Activated CD4-positive, alpha-beta T cell treated with anti-CD3 and anti-CD28 coated beads, Interleukin-2, amount 10 ng/mL, durations not matched to agents 7 days and 5 days (primary cell): ENCODE data around the gene DDX1. TPM values are rescaled to one million over a fixed set of nuclear protein-coding genes. Genes with fewer than 3 reads are reported as not detected.

ENCODE experiments used
- CTCF ChIA-PET: fragments of 350-600 bp; sonication (Branson Sonifier 250); formaldehyde crosslinking; loops from one replicate; lab custom pipeline; 2021; ENCODE audit warnings: antibody characterized with exemption; lab: Charles Lee
- POLR2A ChIA-PET: fragments of 350-600 bp; sonication (Branson Sonifier 250); formaldehyde crosslinking; loops from one replicate; lab custom pipeline; 2021; ENCODE audit warnings: antibody characterized with exemption; lab: Charles Lee
- DNase-seq: peaks from one replicate; pipeline ENCODE4 v3.0.0-alpha.2; 2020
- H3K27ac Mint-ChIP-seq: one replicate; pipeline ENCODE4 v1.8.0; 2021; ENCODE audit warnings: mild to moderate bottlenecking, moderate library complexity, mixed read lengths
- H3K27me3 Mint-ChIP-seq: one replicate; pipeline ENCODE4 v1.8.0; 2021; ENCODE audit warnings: mixed read lengths
- H3K36me3 Mint-ChIP-seq: one replicate; pipeline ENCODE4 v1.8.0; 2021; ENCODE audit warnings: low read depth, mixed read lengths
- H3K4me1 Mint-ChIP-seq: one replicate; pipeline ENCODE4 v1.8.0; 2021; ENCODE audit warnings: mixed read lengths
- H3K4me3 Mint-ChIP-seq: one replicate; pipeline ENCODE4 v1.8.0; 2021; ENCODE audit warnings: mild to moderate bottlenecking, moderate library complexity, mixed read lengths
- H3K9me3 Mint-ChIP-seq: one replicate; pipeline ENCODE4 v1.8.0; 2021; ENCODE audit warnings: mixed read lengths
- total RNA-seq, 2 experiments: library from RNA; stranded (reverse); gene quantifications; one replicate each; pipeline ENCODE4 v1.2.3, GENCODE V29; 2021

DDX1 gene
- total RNA-seq, 2 experiments from 2014 or later, result 64.1 to 65.7 TPM

- H3K4me3 Mint-ChIP-seq, result no peak overlapping the region
- peaks cover 6% of the 10 kb centered on the region for H3K27me3 Mint-ChIP-seq
- no peak overlapping the region for H3K27ac Mint-ChIP-seq
- H3K9me3 Mint-ChIP-seq, result no peaks in the 10 kb centered on the region
- DNase-seq, result no peak
- POLR2A ChIA-PET, result no interaction called here
- H3K4me1 Mint-ChIP-seq, result no peaks in the 10 kb centered on the region
- CTCF ChIA-PET, result no interaction called here
- H3K36me3 Mint-ChIP-seq, result no peaks in the 10 kb centered on the region
Measured at GRCh38 chr2:15664273-15665066, 72.8 kb downstream of the DDX1 start.

- DNase-seq, result no peak
- Mint-ChIP-seq H3K27ac (no peak overlapping the region), H3K4me1 (no peaks in the 10 kb centered on the region), H3K9me3 (no peaks in the 10 kb centered on the region), H3K27me3 (peaks cover 2% of the 10 kb centered on the region), H3K36me3 (no peaks in the 10 kb centered on the region), H3K4me3 (no peak overlapping the region)
- ChIA-PET CTCF (no interaction called here), POLR2A (no interaction called here)
Measured at GRCh38 chr2:15665067-15665942, 73.6 kb downstream of the DDX1 start.

- no peaks in the 10 kb centered on the region for H3K9me3 Mint-ChIP-seq
Measured at GRCh38 chr2:15665943-15666460, 74.3 kb downstream of the DDX1 start.

GRCh38 chr2:15666861-15667808 is 75.5 kb downstream of the DDX1 start:
- ChIA-PET POLR2A (no interaction called here), CTCF (no interaction called here)
- Mint-ChIP-seq H3K4me3 (no peak overlapping the region), H3K36me3 (no peaks in the 10 kb centered on the region), H3K9me3 (no peaks in the 10 kb centered on the region), H3K27ac (no peak overlapping the region), H3K4me1 (no peaks in the 10 kb centered on the region), H3K27me3 (no peaks in the 10 kb centered on the region)
- DNase-seq, result no peak

More at GRCh38 chr2:15665943-15666460, 74.3 kb downstream of the DDX1 start:
- Mint-ChIP-seq H3K4me3 (no peak overlapping the region), H3K27me3 (peaks cover 2% of the 10 kb centered on the region), H3K4me1 (no peaks in the 10 kb centered on the region), H3K36me3 (no peaks in the 10 kb centered on the region), H3K27ac (no peak overlapping the region)
- POLR2A ChIA-PET, result no interaction called here
- DNase-seq, result no peak
- CTCF ChIA-PET, result no interaction called here

GRCh38 chr2:15667809-15668556 is 76.3 kb downstream of the DDX1 start:
- H3K27me3 Mint-ChIP-seq, result no peaks in the 10 kb centered on the region
- no peak overlapping the region for H3K4me3 Mint-ChIP-seq
- H3K27ac Mint-ChIP-seq, result no peak overlapping the region
- no peak for DNase-seq
- no peaks in the 10 kb centered on the region for H3K9me3 Mint-ChIP-seq
- H3K36me3 Mint-ChIP-seq, result no peaks in the 10 kb centered on the region
- H3K4me1 Mint-ChIP-seq, result no peaks in the 10 kb centered on the region
- CTCF ChIA-PET, result no interaction called here
- POLR2A ChIA-PET, result no interaction called here

- POLR2A ChIA-PET, result no interaction called here
- H3K27ac Mint-ChIP-seq, result no peak overlapping the region
- no peaks in the 10 kb centered on the region for H3K36me3 Mint-ChIP-seq
- H3K9me3 Mint-ChIP-seq, result no peaks in the 10 kb centered on the region
- H3K4me1 Mint-ChIP-seq, result no peaks in the 10 kb centered on the region
- CTCF ChIA-PET, result no interaction called here
- DNase-seq, result no peak
- H3K27me3 Mint-ChIP-seq, result no peaks in the 10 kb centered on the region
- H3K4me3 Mint-ChIP-seq, result no peak overlapping the region
Measured at GRCh38 chr2:15668611-15669305, 77.1 kb downstream of the DDX1 start.

GRCh38 chr2:15669375-15669910 is 77.8 kb downstream of the DDX1 start:
- CTCF ChIA-PET, result interaction anchor here (1.0 kb wide), 1 partner anchor 10 kb away, joined by 3 read pairs; no protein-coding TSS in a partner anchor
- no peaks in the 10 kb centered on the region for H3K27me3 Mint-ChIP-seq
- no peaks in the 10 kb centered on the region for H3K4me1 Mint-ChIP-seq
- DNase-seq, result no peak
- no peak overlapping the region for H3K27ac Mint-ChIP-seq
- no peaks in the 10 kb centered on the region for H3K9me3 Mint-ChIP-seq
- POLR2A ChIA-PET, result no interaction called here
- no peak overlapping the region for H3K4me3 Mint-ChIP-seq
- H3K36me3 Mint-ChIP-seq, result no peaks in the 10 kb centered on the region

GRCh38 chr2:15670469-15670868 is 78.8 kb downstream of the DDX1 start:
- ChIA-PET CTCF (interaction anchor here (1.0 kb wide), 1 partner anchor 9 kb away, joined by 3 read pairs; no protein-coding TSS in a partner anchor), POLR2A (no interaction called here)
- no peaks in the 10 kb centered on the region for H3K27me3 Mint-ChIP-seq
- H3K4me3 Mint-ChIP-seq, result no peak overlapping the region
- H3K27ac Mint-ChIP-seq, result no peak overlapping the region
- H3K36me3 Mint-ChIP-seq, result no peaks in the 10 kb centered on the region
- H3K4me1 Mint-ChIP-seq, result no peaks in the 10 kb centered on the region
- DNase-seq, result no peak
- H3K9me3 Mint-ChIP-seq, result no peaks in the 10 kb centered on the region

- no peak overlapping the region for H3K27ac Mint-ChIP-seq
- no peaks in the 10 kb centered on the region for H3K36me3 Mint-ChIP-seq
- ChIA-PET POLR2A (no interaction called here), CTCF (no interaction called here)
- H3K27me3 Mint-ChIP-seq, result no peaks in the 10 kb centered on the region
- no peaks in the 10 kb centered on the region for H3K9me3 Mint-ChIP-seq
- no peak overlapping the region for H3K4me3 Mint-ChIP-seq
- no peak for DNase-seq
- H3K4me1 Mint-ChIP-seq, result no peaks in the 10 kb centered on the region
Measured at GRCh38 chr2:15670981-15671380, 79.3 kb downstream of the DDX1 start.

GRCh38 chr2:15671409-15671808 is 79.7 kb downstream of the DDX1 start:
- Mint-ChIP-seq H3K4me1 (no peaks in the 10 kb centered on the region), H3K4me3 (no peak overlapping the region), H3K27ac (no peak overlapping the region), H3K36me3 (no peaks in the 10 kb centered on the region), H3K9me3 (no peaks in the 10 kb centered on the region), H3K27me3 (no peaks in the 10 kb centered on the region)
- CTCF ChIA-PET, result no interaction called here
- POLR2A ChIA-PET, result no interaction called here
- DNase-seq, result no peak
